GM12878 (cell line): ENCODE measurements around the gene FBXO21. TPM values are rescaled to one million over a fixed set of nuclear protein-coding genes. Genes with fewer than 3 reads are reported as not detected.

ENCODE experiments used
- CUX1 ChIP-seq: IDR thresholded peaks from 2 replicates; pipeline ENCODE4 v1.6.1; 2012; ENCODE audit warnings: improper control_type of control experiment, low read depth, low read length; ENCODE audit not compliant: insufficient replicate concordance
- KDM1A ChIP-seq: fragments of 200-600 bp; sonication (generic); IDR thresholded peaks from 2 replicates; pipeline ENCODE4 v1.6.1; 2016; ENCODE audit warnings: borderline replicate concordance
- MYC ChIP-seq: IDR thresholded peaks from 2 replicates; pipeline ENCODE4 v1.6.1; 2011; ENCODE audit warnings: mild to moderate bottlenecking, low read length, moderate library complexity, inconsistent platforms; ENCODE audit not compliant: insufficient read depth, insufficient replicate concordance, insufficient read length, severe bottlenecking
- NBN ChIP-seq: fragments of 450-650 bp; IDR thresholded peaks from 2 replicates; pipeline ENCODE4 v1.6.1; 2016
- POLR2A ChIP-seq: IDR thresholded peaks from 2 replicates; pipeline ENCODE4 v1.6.1; 2011; ENCODE audit warnings: low read depth, mild to moderate bottlenecking, low read length
- SMC3 ChIP-seq: IDR thresholded peaks from 2 replicates; pipeline ENCODE4 v1.6.1; 2011; ENCODE audit warnings: low read length, improper control_type of control experiment, borderline replicate concordance
- SP1 ChIP-seq: IDR thresholded peaks from one replicate; pipeline ENCODE4 v1.6.1; 2011; ENCODE audit warnings: low read depth, low read length
- ZNF217 ChIP-seq: fragments of 450-650 bp; IDR thresholded peaks from 2 replicates; pipeline ENCODE4 v1.6.1; 2017; ENCODE audit warnings: antibody characterized with exemption, mild to moderate bottlenecking
- polyA plus RNA-seq, 11 experiments: library from polyadenylated mRNA; depleted of rRNA in 4 of 11; unstranded in 6 of 11; stranded (reverse) in 5 of 11; fragments of >200 nt; fragmentation: Nextera tagmentation in 4 of 11; fragmentation: Illumina TruSeq in 1 of 11; extraction: Ambion mirVana in 4 of 11; extraction: Trizol in 1 of 11; gene quantifications; 1 replicate in 1 of 11; 2 replicates in 10 of 11; pipeline versions ENCODE4 v1.2.1 to v1.2.3, GENCODE V29; 2011 to 2016; ENCODE audit warnings: inconsistent platforms in 2 of 11, missing spikeins in 2 of 11, low read depth in 1 of 11
- total RNA-seq, 4 experiments: library from RNA; depleted of rRNA in 3 of 4; stranded (reverse); fragments of >200 nt in 3 of 4; fragmentation: Illumina TruSeq in 1 of 4; extraction: Trizol in 1 of 4; gene quantifications; 2 replicates each; pipeline versions ENCODE4 v1.2.1 to v1.2.3, GENCODE V29; 2013 to 2021

The FBXO21 gene
- total and polyA plus RNA-seq, 10 of the 15 experiments (the other 5 are each of a cell fraction or from before 2014, with no cell fraction given) = 5.5 to 32.6 (median 18.9) TPM

GRCh38 chr12:117113231-117113630 lies 77.0 kb downstream of the FBXO21 start (continued):
- TF ChIP-seq CUX1 (no peak), POLR2A (no peak), SP1 (no peak), KDM1A (no peak), NBN (no peak), ZNF217 (no peak), MYC (no peak), SMC3 (no peak)
